HepG2 (cell line): ENCODE data around the gene STC2. TPM values are rescaled to one million over a fixed set of nuclear protein-coding genes. Genes with fewer than 3 reads are reported as not detected.

Experiments used
- ATF2 ChIP-seq: sonication (generic); formaldehyde crosslinking; IDR thresholded peaks from 2 replicates; pipeline ENCODE4 v1.4.0; 2020; ENCODE audit warnings: missing genetic modification reagents
- BCL6 ChIP-seq: IDR thresholded peaks from 2 replicates; pipeline ENCODE4 v1.6.1; 2016; ENCODE audit warnings: missing genetic modification reagents, missing compliant biosample characterization
- FOSL2 ChIP-seq: sonication (generic); formaldehyde crosslinking; IDR thresholded peaks from 2 replicates; pipeline ENCODE4 v1.4.0; 2020; ENCODE audit warnings: missing genetic modification reagents
- KAT8 ChIP-seq: IDR thresholded peaks from 2 replicates; pipeline ENCODE4 v1.6.1; 2016; ENCODE audit warnings: missing genetic modification reagents, missing compliant biosample characterization
- KLF11 ChIP-seq: IDR thresholded peaks from 2 replicates; pipeline ENCODE4 v1.6.1; 2016; ENCODE audit warnings: missing compliant biosample characterization
- MEIS2 ChIP-seq: sonication (generic); formaldehyde crosslinking; IDR thresholded peaks from 2 replicates; pipeline ENCODE4 v1.9.0; 2021; ENCODE audit warnings: mild to moderate bottlenecking, missing genetic modification reagents
- NR3C1 ChIP-seq: sonication (generic); formaldehyde crosslinking; IDR thresholded peaks from 2 replicates; pipeline ENCODE4 v1.4.0; 2020; ENCODE audit warnings: missing genetic modification reagents
- RBM39 ChIP-seq: fragments of 200-400 bp; formaldehyde crosslinking; IDR thresholded peaks from one replicate; pipeline ENCODE4 v1.6.1; 2018; ENCODE audit warnings: antibody characterized with exemption, mild to moderate bottlenecking, low read depth, low read length; ENCODE audit not compliant: poor library complexity, severe bottlenecking
- SMC3 ChIP-seq: IDR thresholded peaks from 2 replicates; pipeline ENCODE4 v1.6.1; 2011; ENCODE audit warnings: low read length, improper control_type of control experiment
- SP140L ChIP-seq: sonication (generic); formaldehyde crosslinking; IDR thresholded peaks from 2 replicates; pipeline ENCODE4 v1.4.0; 2020; ENCODE audit warnings: missing genetic modification reagents, borderline replicate concordance
- ZBTB25 ChIP-seq: IDR thresholded peaks from 2 replicates; pipeline ENCODE4 v1.6.1; 2018; ENCODE audit warnings: missing genetic modification reagents
- ZBTB26 ChIP-seq: IDR thresholded peaks from 2 replicates; pipeline ENCODE4 v1.6.1; 2016; ENCODE audit warnings: missing compliant biosample characterization, missing genetic modification reagents, borderline replicate concordance
- ZNF124 ChIP-seq: sonication (generic); formaldehyde crosslinking; IDR thresholded peaks from 2 replicates; pipeline ENCODE4 v1.4.0; 2020; ENCODE audit warnings: missing genetic modification reagents
- ZNF17 ChIP-seq: sonication (generic); formaldehyde crosslinking; IDR thresholded peaks from 2 replicates; pipeline ENCODE4 v1.5.0; 2020; ENCODE audit warnings: mild to moderate bottlenecking, missing genetic modification reagents
- ZNF501 ChIP-seq: sonication (generic); formaldehyde crosslinking; IDR thresholded peaks from 2 replicates; pipeline ENCODE4 v1.5.1; 2020; ENCODE audit warnings: mild to moderate bottlenecking, moderate library complexity, missing genetic modification reagents
- ZNF530 ChIP-seq: sonication (generic); formaldehyde crosslinking; IDR thresholded peaks from 2 replicates; pipeline ENCODE4 v1.5.0; 2020; ENCODE audit warnings: low read depth, mild to moderate bottlenecking, missing genetic modification reagents
- ZNF577 ChIP-seq: sonication (generic); formaldehyde crosslinking; IDR thresholded peaks from 2 replicates; pipeline ENCODE4 v1.4.0; 2020; ENCODE audit warnings: mild to moderate bottlenecking, low read depth, missing genetic modification reagents, borderline replicate concordance
- ZNF644 ChIP-seq: IDR thresholded peaks from 2 replicates; pipeline ENCODE4 v1.6.1; 2016; ENCODE audit warnings: low read depth
- ZNF704 ChIP-seq: sonication (generic); formaldehyde crosslinking; IDR thresholded peaks from 2 replicates; pipeline ENCODE4 v1.8.1; 2023; ENCODE audit warnings: mild to moderate bottlenecking, inconsistent platforms, moderate library complexity, missing genetic modification reagents, borderline replicate concordance
- ZNF768 ChIP-seq: sonication (generic); formaldehyde crosslinking; IDR thresholded peaks from 2 replicates; pipeline ENCODE4 v1.4.0; 2020; ENCODE audit warnings: missing genetic modification reagents
- ZNF776 ChIP-seq: sonication (generic); formaldehyde crosslinking; IDR thresholded peaks from 2 replicates; pipeline ENCODE4 v1.4.0; 2020; ENCODE audit warnings: mild to moderate bottlenecking, missing genetic modification reagents
- ZNF781 ChIP-seq: sonication (generic); formaldehyde crosslinking; IDR thresholded peaks from 2 replicates; pipeline ENCODE4 v1.5.1; 2020; ENCODE audit warnings: borderline replicate concordance, mild to moderate bottlenecking, missing genetic modification reagents; ENCODE audit errors: not compliant biosample characterization
- ZNF792 ChIP-seq: IDR thresholded peaks from 2 replicates; pipeline ENCODE4 v1.6.1; 2016
- polyA plus RNA-seq, 8 experiments: library from polyadenylated mRNA; depleted of rRNA in 3 of 8; stranded (reverse) in 7 of 8; unstranded in 1 of 8; fragments of >200 nt; fragmentation: Illumina TruSeq in 4 of 8; extraction: Trizol in 4 of 8; gene quantifications; 2 replicates each; pipeline versions ENCODE4 v1.2.1 to v1.2.3, GENCODE V29; 2011 to 2016; ENCODE audit warnings: low read depth in 4 of 8, missing spikeins in 1 of 8, mixed read lengths in 1 of 8; ENCODE audit not compliant: insufficient read depth in 1 of 8
- total RNA-seq, 5 experiments: library from RNA; depleted of rRNA; stranded (reverse); fragments of >200 nt; fragmentation: Illumina TruSeq; extraction: Trizol; gene quantifications; 2 replicates each; pipeline ENCODE4 v1.2.3, GENCODE V29; 2016; ENCODE audit warnings: low read depth in 1 of 5

The STC2 gene
- total and polyA plus RNA-seq, 2 of the 13 experiments (the other 11 are each of a cell fraction or from before 2014, with no cell fraction given): 27.1 to 69.2 TPM

- peak; percentile 55; the same call in 1 of the 2 replicates for TF ChIP-seq ZNF704 (CRISPR knock-in tag)
- TF ChIP-seq ZNF781 (CRISPR knock-in tag): peak; percentile 71
- peak; percentile 90; the same call in 1 of the 2 replicates for TF ChIP-seq KLF11 (CRISPR knock-in tag)
- TF ChIP-seq ZNF124 (CRISPR knock-in tag): peak; percentile 98; the same call in 1 of the 2 replicates
- TF ChIP-seq ZNF577 (CRISPR knock-in tag): no peak
- no peak for TF ChIP-seq SMC3
- no peak for TF ChIP-seq NR3C1
- no peak; the same call in none of the 2 replicates for TF ChIP-seq ZNF776
- peak; percentile 71; the same call in 1 of the 2 replicates for TF ChIP-seq ZBTB25 (CRISPR knock-in tag)
- 0 out of 2 replicates have a peak, but pooled peaks have one; percentile 74 for TF ChIP-seq SP140L
- TF ChIP-seq KAT8 (CRISPR knock-in tag): no peak
- TF ChIP-seq ATF2 (CRISPR knock-in tag): peak; percentile 65; the same call in 1 of the 2 replicates
- peak; percentile 77 for TF ChIP-seq BCL6 (CRISPR knock-in tag)
- peak; percentile 21 for TF ChIP-seq RBM39
- peak; percentile 50 for TF ChIP-seq ZNF768 (CRISPR knock-in tag)
- TF ChIP-seq FOSL2 (CRISPR knock-in tag): peak; percentile 33; the same call in 1 of the 2 replicates
- no peak for TF ChIP-seq MEIS2 (CRISPR knock-in tag)
- peak; percentile 88 for TF ChIP-seq ZNF792
- no peak; the same call in 1 of the 2 replicates for TF ChIP-seq ZBTB26 (CRISPR knock-in tag)
- peak; percentile 3; the same call in 1 of the 2 replicates for TF ChIP-seq ZNF501 (CRISPR knock-in tag)
- 0 out of 2 replicates have a peak, but pooled peaks have one; percentile 46 for TF ChIP-seq ZNF644 (CRISPR knock-in tag)
- peak; percentile 42; the same call in 1 of the 2 replicates for TF ChIP-seq ZNF530 (CRISPR knock-in tag)
- no peak for TF ChIP-seq ZNF17
Observed at GRCh38 chr5:173327948-173328843, at the start of gene STC2 (continued).
